NT2/D1 (cell line): ENCODE measurements around the gene HCN3.

ENCODE experiments used
- DNase-seq: peaks from one replicate; pipeline ENCODE4 v3.0.0-alpha.2; 2011; ENCODE audit warnings: low read depth, low spot score
- H3K27me3 ChIP-seq: 2 replicates; pipeline ENCODE4 v1.6.0; 2011; ENCODE audit warnings: mild to moderate bottlenecking; ENCODE audit not compliant: insufficient read length, insufficient read depth
- H3K36me3 ChIP-seq: 2 replicates; pipeline ENCODE4 v1.6.1; 2011; ENCODE audit warnings: mild to moderate bottlenecking, low read length, mixed read lengths; ENCODE audit not compliant: insufficient read depth, insufficient read length
- H3K4me1 ChIP-seq: 2 replicates; pipeline ENCODE4 v1.5.1; 2011; ENCODE audit not compliant: insufficient read depth, insufficient read length
- H3K4me3 ChIP-seq: 2 replicates; pipeline ENCODE4 v1.5.1; 2011; ENCODE audit warnings: low read depth; ENCODE audit not compliant: insufficient read length
- H3K9ac ChIP-seq: 2 replicates; pipeline ENCODE4 v1.6.0; 2011; ENCODE audit warnings: low read depth; ENCODE audit not compliant: insufficient read length
- H3K9me3 ChIP-seq: 2 replicates; pipeline ENCODE4 v1.5.1; 2011; ENCODE audit warnings: mild to moderate bottlenecking, low read length; ENCODE audit not compliant: insufficient read depth
- SUZ12 ChIP-seq: IDR thresholded peaks from 2 replicates; pipeline ENCODE4 v1.6.1; 2011; ENCODE audit not compliant: insufficient read length, insufficient read depth; ENCODE audit errors: extremely low read depth
- YY1 ChIP-seq: IDR thresholded peaks from 2 replicates; pipeline ENCODE4 v1.6.1; 2011; ENCODE audit not compliant: insufficient read length, insufficient read depth
- ZNF274 ChIP-seq: IDR thresholded peaks from 2 replicates; pipeline ENCODE4 v1.6.1; 2011; ENCODE audit warnings: mild to moderate bottlenecking, low read depth, low read length

HCN3 gene

DNA sequence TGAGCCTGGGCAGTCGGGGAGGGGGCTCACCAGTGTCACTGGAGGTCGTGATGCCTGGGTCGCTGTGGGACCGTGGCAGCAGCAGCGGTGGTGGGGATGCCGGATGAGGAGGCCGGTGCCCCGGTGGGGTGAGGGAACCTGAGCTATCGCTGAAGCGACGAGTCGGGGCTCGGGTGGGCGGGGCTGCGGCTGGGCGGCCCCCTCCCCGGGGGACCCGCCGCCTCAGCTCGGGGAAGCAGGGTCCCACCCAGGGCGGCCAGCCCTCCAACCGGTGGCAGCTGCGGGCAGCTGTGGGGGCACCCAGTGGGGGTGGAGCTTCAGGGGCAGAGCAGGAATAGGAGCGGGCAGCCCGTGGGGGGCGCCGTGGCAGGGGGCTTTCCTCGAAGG is 27.0 kb upstream of the HCN3 start:
- no peak for DNase-seq
- no peak overlapping the region for H3K9ac ChIP-seq
- peaks cover 25% of the 10 kb centered on the region for H3K4me1 ChIP-seq
- H3K27me3 ChIP-seq, result no peaks in the 10 kb centered on the region
- H3K4me3 ChIP-seq, result no peak overlapping the region
- TF ChIP-seq SUZ12 (no peak), ZNF274 (no peak), YY1 (no peak)
- H3K36me3 ChIP-seq, result peaks cover 38% of the 10 kb centered on the region
- H3K9me3 ChIP-seq, result no peaks in the 10 kb centered on the region

DNA sequence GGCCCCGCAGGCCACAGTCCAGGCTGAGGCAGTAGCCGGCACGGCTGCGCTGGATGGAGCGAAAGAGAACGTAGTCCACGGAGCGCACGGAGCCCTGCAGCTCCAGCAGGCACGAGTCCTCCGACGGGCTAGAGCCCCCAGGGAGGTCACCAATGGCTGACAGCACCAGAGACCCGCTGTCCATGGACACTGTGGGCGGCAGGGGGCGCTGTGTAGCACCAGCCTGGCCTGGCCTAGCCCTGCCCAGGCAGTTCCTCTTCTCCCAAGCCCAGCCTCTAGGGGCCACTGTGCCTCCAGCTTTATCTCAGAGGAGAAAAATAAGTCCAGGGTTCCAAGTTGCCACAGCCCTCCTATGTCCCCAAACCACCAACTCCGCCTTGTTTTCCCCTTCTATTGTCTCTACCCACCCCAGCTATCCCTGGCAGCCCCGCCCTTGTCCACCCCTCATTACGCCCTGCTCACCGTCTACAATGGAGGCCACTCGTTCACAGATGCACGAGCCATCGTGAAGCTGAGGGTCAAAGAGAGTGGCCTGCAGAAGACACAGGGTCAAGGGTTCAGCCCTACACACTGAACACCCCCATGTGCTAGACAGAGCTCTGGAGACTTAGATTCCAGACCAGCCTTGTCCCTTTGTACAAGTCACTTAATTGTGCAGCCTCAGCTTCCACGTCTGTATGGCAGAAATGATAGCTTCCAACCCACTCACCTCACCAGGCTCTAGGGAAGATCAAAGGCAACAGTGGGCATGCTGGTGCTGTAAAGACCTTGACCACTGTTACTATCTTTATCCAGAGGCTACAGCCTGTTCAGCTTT is 26.4 kb upstream of the HCN3 start:
- peaks cover 40% of the 10 kb centered on the region for H3K36me3 ChIP-seq

DNA sequence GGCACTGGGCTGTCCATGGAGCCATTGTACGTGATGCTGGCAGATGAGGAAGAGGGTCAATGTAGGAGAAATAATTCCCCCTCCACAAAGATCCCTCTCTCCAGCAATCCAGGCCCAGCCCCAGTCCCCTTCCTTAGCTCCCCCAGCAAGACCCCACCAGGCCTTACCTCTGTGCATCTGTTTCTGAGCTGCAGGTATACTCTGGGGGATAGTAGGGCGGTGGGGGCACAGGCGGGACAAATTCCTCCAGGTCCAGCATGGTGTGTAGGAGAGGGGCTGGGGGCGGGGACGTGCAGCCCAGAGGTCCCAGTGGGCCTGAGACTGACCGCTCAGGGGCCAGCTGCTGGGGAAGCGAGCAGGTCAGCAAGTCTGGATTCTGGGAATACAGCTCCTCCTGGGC is 25.7 kb upstream of the HCN3 start:
- TF ChIP-seq SUZ12 (no peak), YY1 (no peak), ZNF274 (no peak)
- Histone ChIP-seq H3K4me1 (peaks cover 28% of the 10 kb centered on the region), H3K9ac (peak overlapping the region; percentile 1)

More for the DNA sequence above, 26.4 kb upstream of the HCN3 start:
- peak; percentile 96 for DNase-seq
- H3K9ac ChIP-seq, result peak overlapping the region; percentile 14
- H3K27me3 ChIP-seq, result no peaks in the 10 kb centered on the region
- no peak for TF ChIP-seq SUZ12
- TF ChIP-seq YY1, result peak; percentile 60
- H3K4me1 ChIP-seq, result peaks cover 25% of the 10 kb centered on the region
- no peak overlapping the region for H3K4me3 ChIP-seq
- no peaks in the 10 kb centered on the region for H3K9me3 ChIP-seq

DNA sequence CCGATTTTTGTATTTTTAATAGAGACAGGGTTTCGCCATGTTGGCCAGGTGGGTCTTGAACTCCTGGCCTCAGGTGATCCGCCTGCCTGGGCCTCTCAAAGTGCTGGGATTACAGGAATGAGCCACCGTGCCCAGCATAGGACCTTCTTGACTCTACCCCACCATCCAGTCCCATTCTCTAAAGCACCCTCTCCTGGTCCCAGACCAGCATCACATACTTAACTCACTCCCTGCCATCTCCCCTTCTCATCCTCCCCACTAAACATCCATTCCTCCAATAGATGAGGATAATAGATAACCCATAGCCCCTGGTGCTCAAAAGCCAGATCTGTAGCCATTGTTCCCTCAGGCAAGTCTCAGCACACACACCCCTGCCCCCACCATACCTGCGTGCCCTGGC is 24.1 kb upstream of the HCN3 start:
- H3K4me3 ChIP-seq, result no peak overlapping the region
- no peak for TF ChIP-seq SUZ12
- no peak for TF ChIP-seq YY1

More for the DNA sequence above, 25.7 kb upstream of the HCN3 start:
- Histone ChIP-seq H3K9me3 (no peaks in the 10 kb centered on the region), H3K4me3 (no peak overlapping the region), H3K27me3 (no peaks in the 10 kb centered on the region), H3K36me3 (peaks cover 44% of the 10 kb centered on the region)
- DNase-seq, result no peak

DNA sequence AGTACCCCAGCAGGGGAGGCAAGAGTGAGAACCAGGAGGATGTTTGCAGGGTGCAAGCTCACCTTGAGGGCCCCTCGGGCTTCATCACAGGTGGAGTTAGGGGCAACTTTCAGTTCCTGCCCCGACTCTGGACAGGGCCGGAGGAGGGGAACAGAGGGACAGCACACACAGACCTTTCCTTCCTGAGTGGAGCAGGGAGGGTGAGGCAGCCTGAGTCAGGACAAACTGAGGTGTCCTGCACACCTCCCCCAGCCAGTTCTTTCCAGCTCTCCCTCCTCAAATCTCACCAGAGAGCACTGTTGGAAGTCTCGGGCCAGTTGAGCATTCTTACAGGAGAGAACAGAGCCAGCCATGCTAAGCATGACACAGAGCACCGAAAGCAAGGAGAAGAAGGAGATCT is 23.5 kb upstream of the HCN3 start:
- H3K27me3 ChIP-seq, result no peaks in the 10 kb centered on the region
- H3K9me3 ChIP-seq, result no peaks in the 10 kb centered on the region
- H3K4me3 ChIP-seq, result peak overlapping the region; percentile 76
- TF ChIP-seq SUZ12, result no peak
- DNase-seq, result no peak
- H3K36me3 ChIP-seq, result peaks cover 41% of the 10 kb centered on the region
- H3K9ac ChIP-seq, result peak overlapping the region; percentile 92
- H3K4me1 ChIP-seq, result peaks cover 30% of the 10 kb centered on the region

More for the DNA sequence above, 24.1 kb upstream of the HCN3 start:
- peaks cover 30% of the 10 kb centered on the region for H3K4me1 ChIP-seq
- H3K9ac ChIP-seq, result peak overlapping the region; percentile 92
- no peaks in the 10 kb centered on the region for H3K9me3 ChIP-seq
- H3K36me3 ChIP-seq, result peaks cover 41% of the 10 kb centered on the region
- no peak for DNase-seq
- H3K27me3 ChIP-seq, result no peaks in the 10 kb centered on the region

DNA sequence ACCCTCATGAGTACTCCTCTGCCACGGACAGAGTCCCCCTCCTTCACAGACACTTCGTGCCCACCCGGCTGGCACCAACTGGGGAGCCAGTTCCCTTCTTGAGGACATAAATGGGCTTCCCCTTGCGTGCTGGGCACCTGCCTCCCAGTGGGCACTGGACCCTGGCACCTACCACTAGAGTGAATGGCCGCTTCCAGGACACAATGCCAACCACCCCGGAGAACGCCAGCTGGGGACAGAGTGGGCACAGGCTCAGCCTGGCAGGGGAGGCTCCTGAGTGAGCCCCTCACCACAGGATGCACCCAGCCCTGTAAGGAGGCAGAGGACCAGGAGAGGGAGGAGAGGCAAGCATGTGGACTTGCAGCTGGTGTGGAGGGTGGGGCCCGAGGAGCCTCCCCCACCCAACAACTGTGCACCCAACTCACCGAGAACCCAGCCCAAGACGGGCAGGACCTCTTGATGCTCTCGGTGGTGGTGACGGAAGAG is 23.0 kb upstream of the HCN3 start:
- Histone ChIP-seq H3K4me3 (peak overlapping the region; percentile 76), H3K9me3 (no peaks in the 10 kb centered on the region), H3K36me3 (peaks cover 42% of the 10 kb centered on the region), H3K4me1 (peaks cover 30% of the 10 kb centered on the region), H3K9ac (peak overlapping the region; percentile 92), H3K27me3 (no peaks in the 10 kb centered on the region)
- TF ChIP-seq SUZ12 (no peak), YY1 (no peak), ZNF274 (no peak)
- no peak for DNase-seq

DNA sequence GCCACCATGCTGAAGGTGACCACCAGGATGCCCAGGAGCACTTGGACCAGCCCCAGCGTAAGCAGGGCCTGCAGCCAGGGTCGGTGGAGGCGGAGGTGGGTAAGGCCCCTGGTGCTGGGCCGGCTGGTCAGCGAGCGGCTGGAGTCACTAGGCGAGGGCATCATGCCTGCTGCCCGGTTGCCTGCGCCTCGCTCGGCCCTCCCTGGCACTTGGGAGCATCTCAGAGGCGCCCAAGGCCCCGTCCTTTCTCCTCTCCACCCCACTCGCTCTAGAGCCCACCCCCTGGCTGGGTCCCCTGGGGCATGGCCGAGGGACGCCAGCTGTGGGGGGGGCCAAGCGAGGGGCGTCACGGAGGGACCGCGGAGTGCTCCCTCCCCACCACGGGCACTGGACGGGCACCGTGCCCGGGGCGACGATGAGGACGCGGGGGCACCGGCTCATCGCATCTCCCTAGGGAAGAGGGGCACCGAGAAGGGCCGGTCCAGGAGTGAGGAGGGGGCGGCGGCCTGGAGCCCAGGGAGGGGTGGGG is 22.5 kb upstream of the HCN3 start:
- Histone ChIP-seq H3K4me1 (peaks cover 30% of the 10 kb centered on the region), H3K36me3 (peaks cover 45% of the 10 kb centered on the region), H3K9me3 (no peaks in the 10 kb centered on the region), H3K27me3 (no peaks in the 10 kb centered on the region), H3K4me3 (peak overlapping the region; percentile 76), H3K9ac (peak overlapping the region; percentile 92)
- no peak for TF ChIP-seq ZNF274
- TF ChIP-seq SUZ12, result no peak
- TF ChIP-seq YY1, result no peak
- no peak for DNase-seq
